GM12801 (cell line): Measurements from ENCODE around the gene MXD3.

Experiments
- TF ChIP-seq, protein P1 (sequence below): IDR thresholded peaks from one replicate; pipeline ENCODE4 v1.5.1; 2011; ENCODE audit warnings: control low read depth; ENCODE audit not compliant: insufficient read length; ENCODE audit errors: extremely low read depth

Gene MXD3

DNA sequence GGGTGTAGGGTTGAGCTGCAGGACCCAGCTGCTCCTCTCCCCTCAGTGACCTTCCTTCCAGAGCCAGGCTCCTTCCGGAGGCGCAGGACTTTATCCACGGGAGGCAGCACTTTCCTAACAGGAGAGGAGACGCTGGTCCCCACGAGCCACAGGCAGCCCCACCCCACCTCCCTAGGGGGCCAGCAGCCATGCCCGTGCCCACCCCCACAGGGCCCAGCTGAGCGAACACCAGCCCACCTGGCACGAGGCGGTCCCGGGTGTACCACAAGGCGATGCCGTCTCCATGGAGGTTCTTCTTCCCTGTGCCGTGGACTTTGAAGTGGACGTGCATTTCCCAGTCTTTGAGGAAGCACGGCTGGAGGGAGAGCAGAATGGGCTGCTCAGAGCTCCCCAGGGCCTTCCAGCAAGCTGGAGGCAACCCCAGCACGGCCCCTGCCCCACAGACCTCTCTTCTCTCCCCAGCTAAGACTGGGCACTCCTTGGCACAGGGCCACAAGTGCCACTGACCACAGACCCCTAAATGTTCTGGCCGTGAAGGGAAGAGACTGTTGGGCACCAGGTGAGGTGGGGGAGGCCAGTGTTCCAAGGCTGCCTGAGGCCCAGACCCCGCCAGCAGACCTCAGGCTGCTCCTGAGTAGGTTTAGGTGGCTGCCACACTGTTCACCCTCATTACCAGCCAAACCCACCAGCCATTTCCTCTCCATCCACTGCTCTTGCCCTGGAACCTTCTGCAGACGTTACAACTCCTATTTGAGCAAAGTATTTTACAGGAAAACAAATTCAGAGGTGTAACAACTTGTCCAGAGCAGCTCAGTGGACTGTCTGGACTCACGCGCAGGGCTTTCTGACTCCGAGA lies 26.8 kb upstream of the MXD3 start:
- TF ChIP-seq, protein P1, sequence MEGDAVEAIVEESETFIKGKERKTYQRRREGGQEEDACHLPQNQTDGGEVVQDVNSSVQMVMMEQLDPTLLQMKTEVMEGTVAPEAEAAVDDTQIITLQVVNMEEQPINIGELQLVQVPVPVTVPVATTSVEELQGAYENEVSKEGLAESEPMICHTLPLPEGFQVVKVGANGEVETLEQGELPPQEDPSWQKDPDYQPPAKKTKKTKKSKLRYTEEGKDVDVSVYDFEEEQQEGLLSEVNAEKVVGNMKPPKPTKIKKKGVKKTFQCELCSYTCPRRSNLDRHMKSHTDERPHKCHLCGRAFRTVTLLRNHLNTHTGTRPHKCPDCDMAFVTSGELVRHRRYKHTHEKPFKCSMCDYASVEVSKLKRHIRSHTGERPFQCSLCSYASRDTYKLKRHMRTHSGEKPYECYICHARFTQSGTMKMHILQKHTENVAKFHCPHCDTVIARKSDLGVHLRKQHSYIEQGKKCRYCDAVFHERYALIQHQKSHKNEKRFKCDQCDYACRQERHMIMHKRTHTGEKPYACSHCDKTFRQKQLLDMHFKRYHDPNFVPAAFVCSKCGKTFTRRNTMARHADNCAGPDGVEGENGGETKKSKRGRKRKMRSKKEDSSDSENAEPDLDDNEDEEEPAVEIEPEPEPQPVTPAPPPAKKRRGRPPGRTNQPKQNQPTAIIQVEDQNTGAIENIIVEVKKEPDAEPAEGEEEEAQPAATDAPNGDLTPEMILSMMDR = no peak

- TF ChIP-seq, protein P1 = no peak
These were observed 25.2 kb upstream of the MXD3 start for GRCh38 chr5:177336603-177337494.

DNA sequence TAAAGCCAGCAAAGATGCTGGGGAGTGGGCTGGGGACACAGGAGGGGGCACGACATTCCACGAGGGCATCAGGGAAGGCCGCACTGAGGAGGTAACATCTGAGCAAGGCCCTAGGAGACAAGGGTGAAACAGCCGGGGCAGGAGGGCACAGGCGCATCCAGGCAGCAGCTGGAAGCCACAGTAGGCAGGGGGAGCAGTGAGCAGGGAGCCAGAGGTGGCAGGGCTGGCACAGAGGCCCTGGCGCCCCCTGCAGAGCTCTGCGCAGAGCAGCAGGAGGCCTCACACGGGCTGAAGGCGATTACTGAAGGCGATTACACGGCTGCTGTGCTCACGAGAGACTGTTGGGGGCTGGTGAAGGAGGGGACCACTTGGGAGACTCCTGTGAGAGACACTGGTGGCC lies 24.4 kb upstream of the MXD3 start:
- TF ChIP-seq, protein P1 = no peak

DNA sequence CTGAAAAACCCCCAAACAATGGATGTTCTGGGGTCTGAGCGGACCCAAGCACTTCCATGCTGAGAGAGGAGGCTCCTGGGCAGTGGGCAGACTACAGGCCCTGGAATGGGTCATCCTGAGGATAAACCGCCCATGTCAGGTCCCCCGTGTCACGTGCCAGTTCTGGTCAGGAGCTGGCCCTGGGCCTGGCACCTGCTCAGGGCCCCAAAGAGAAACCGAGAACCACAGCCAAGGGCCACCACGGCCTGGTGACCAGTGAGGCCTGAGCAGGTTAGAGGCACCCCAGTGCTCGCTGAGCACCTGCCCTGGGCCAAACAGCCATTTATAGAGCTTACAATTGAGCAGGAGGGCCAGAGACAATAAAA lies 24.0 kb upstream of the MXD3 start:
- TF ChIP-seq, protein P1 = no peak

GRCh38 chr5:177334781-177335700 lies 23.3 kb upstream of the MXD3 start:
- TF ChIP-seq, protein P1 = no peak

GRCh38 chr5:177334155-177334551 lies 22.5 kb upstream of the MXD3 start:
- TF ChIP-seq, protein P1 = no peak
